H9 (cell line): ENCODE results near the gene C16orf87. TPM values are rescaled to one million over a fixed set of nuclear protein-coding genes. Genes with fewer than 3 reads are reported as not detected.

Experiments used
- DNase-seq: peaks from one replicate; pipeline ENCODE4 v3.0.0-alpha.2; 2017
- H2AFZ ChIP-seq: one replicate; pipeline ENCODE4 v1.6.1; 2013; ENCODE audit warnings: mild to moderate bottlenecking, low read length, control low read depth, moderate library complexity
- H2AK5ac ChIP-seq: 2 replicates; pipeline ENCODE4 v1.6.1; 2013; ENCODE audit warnings: low read length, control low read depth, mixed read lengths; ENCODE audit not compliant: insufficient read length
- H2BK120ac ChIP-seq: one replicate; pipeline ENCODE4 v1.6.1; 2013; ENCODE audit warnings: low read depth, mild to moderate bottlenecking, low read length, control low read depth, inconsistent platforms; ENCODE audit not compliant: poor library complexity, severe bottlenecking
- H2BK12ac ChIP-seq: 2 replicates; pipeline ENCODE4 v1.6.1; 2013; ENCODE audit warnings: low read length, control low read depth, mixed read lengths, low read depth; ENCODE audit not compliant: insufficient read length
- H2BK15ac ChIP-seq: 2 replicates; pipeline ENCODE4 v1.6.1; 2013; ENCODE audit warnings: low read depth, low read length, control low read depth
- H2BK20ac ChIP-seq: one replicate; pipeline ENCODE4 v1.6.1; 2013; ENCODE audit warnings: low read depth, mild to moderate bottlenecking, low read length, control low read depth, inconsistent platforms; ENCODE audit not compliant: poor library complexity, severe bottlenecking
- H2BK5ac ChIP-seq: 2 replicates; pipeline ENCODE4 v1.6.1; 2013; ENCODE audit warnings: low read length, control low read depth, mixed read lengths; ENCODE audit not compliant: insufficient read length
- H3K14ac ChIP-seq: 2 replicates; pipeline ENCODE4 v1.6.1; 2013; ENCODE audit warnings: low read length, control low read depth; ENCODE audit not compliant: insufficient read depth
- H3K18ac ChIP-seq: 2 replicates; pipeline ENCODE4 v1.6.1; 2013; ENCODE audit warnings: low read depth, mild to moderate bottlenecking, mixed read lengths, low read length, control low read depth; ENCODE audit not compliant: insufficient read length
- H3K23ac ChIP-seq: 2 replicates; pipeline ENCODE4 v1.6.1; 2013; ENCODE audit warnings: low read length, control low read depth, mixed read lengths, low read depth; ENCODE audit not compliant: insufficient read length
- H3K23me2 ChIP-seq: 2 replicates; pipeline ENCODE4 v1.6.1; 2013; ENCODE audit warnings: low read depth, mild to moderate bottlenecking, mixed read lengths, low read length, control low read depth; ENCODE audit not compliant: insufficient read length, poor library complexity, severe bottlenecking
- H3K27ac ChIP-seq: 2 replicates; pipeline ENCODE4 v1.5.1; 2013; ENCODE audit warnings: low read length, control low read depth, mixed read lengths, low read depth; ENCODE audit not compliant: insufficient read length
- H3K27me3 ChIP-seq: 2 replicates; pipeline ENCODE4 v1.6.1; 2013; ENCODE audit warnings: low read length, control low read depth, inconsistent platforms; ENCODE audit not compliant: insufficient read depth
- H3K4ac ChIP-seq: 2 replicates; pipeline ENCODE4 v1.6.1; 2013; ENCODE audit warnings: low read depth, mild to moderate bottlenecking, control low read depth, inconsistent platforms, low read length, moderate library complexity
- H3K4me1 ChIP-seq: 2 replicates; pipeline ENCODE4 v1.6.1; 2013; ENCODE audit warnings: low read length, control low read depth, inconsistent platforms; ENCODE audit not compliant: insufficient read depth
- H3K4me2 ChIP-seq: 2 replicates; pipeline ENCODE4 v1.6.1; 2013; ENCODE audit warnings: low read length, control low read depth, mixed read lengths; ENCODE audit not compliant: insufficient read length, insufficient read depth
- H3K56ac ChIP-seq: 2 replicates; pipeline ENCODE4 v1.6.1; 2013; ENCODE audit warnings: low read depth, mild to moderate bottlenecking, mixed read lengths, low read length, control low read depth; ENCODE audit not compliant: insufficient read length
- H3K79me1 ChIP-seq: 2 replicates; pipeline ENCODE4 v1.6.1; 2013; ENCODE audit warnings: low read depth, mild to moderate bottlenecking, moderate library complexity, low read length, control low read depth, inconsistent platforms; ENCODE audit not compliant: insufficient read depth, poor library complexity, severe bottlenecking
- H3K79me2 ChIP-seq: 2 replicates; pipeline ENCODE4 v1.6.1; 2013; ENCODE audit warnings: low read length, control low read depth, inconsistent platforms; ENCODE audit not compliant: insufficient read depth
- H3K9ac ChIP-seq: 2 replicates; pipeline ENCODE4 v1.6.1; 2013; ENCODE audit warnings: low read length, control low read depth, mixed read lengths; ENCODE audit not compliant: insufficient read length; ENCODE audit errors: extremely low read depth
- H3K9me3 ChIP-seq: one replicate; pipeline ENCODE4 v1.6.1; 2013; ENCODE audit warnings: low read depth, low read length, inconsistent platforms; ENCODE audit not compliant: control insufficient read depth
- H3T11ph ChIP-seq: one replicate; pipeline ENCODE4 v1.6.1; 2013; ENCODE audit warnings: mild to moderate bottlenecking, low read length, control low read depth, inconsistent platforms
- H4K20me1 ChIP-seq: one replicate; pipeline ENCODE4 v1.6.1; 2013; ENCODE audit not compliant: control insufficient read depth, insufficient read length, insufficient read depth
- H4K5ac ChIP-seq: 2 replicates; pipeline ENCODE4 v1.6.1; 2013; ENCODE audit warnings: low read depth, mild to moderate bottlenecking, mixed read lengths, low read length, control low read depth; ENCODE audit not compliant: insufficient read length
- H4K8ac ChIP-seq: replicated peaks from 2 replicates; pipeline ENCODE4 v1.6.1; 2013; ENCODE audit warnings: low read length, control low read depth, mixed read lengths, low read depth; ENCODE audit not compliant: insufficient read length
- H4K91ac ChIP-seq: 2 replicates; pipeline ENCODE4 v1.6.1; 2013; ENCODE audit warnings: low read depth, mild to moderate bottlenecking, moderate library complexity, mixed read lengths, low read length, control low read depth; ENCODE audit not compliant: insufficient read length
- H3K27ac Mint-ChIP-seq, 3 experiments: 2 replicates in 2 of 3; 3 replicates in 1 of 3; pipeline ENCODE4 v1.8.0; 2020 to 2021; ENCODE audit warnings: mixed read lengths in 3 of 3, mild to moderate bottlenecking in 1 of 3, moderate library complexity in 1 of 3
- H3K27me3 Mint-ChIP-seq: 2 replicates; pipeline ENCODE4 v1.8.0; 2021; ENCODE audit warnings: low read depth, mild to moderate bottlenecking, moderate library complexity, mixed read lengths
- H3K36me3 Mint-ChIP-seq, 3 experiments: 2 replicates in 2 of 3; 3 replicates in 1 of 3; pipeline ENCODE4 v1.8.0; 2020 to 2021; ENCODE audit warnings: low read depth in 3 of 3, mixed read lengths in 3 of 3; ENCODE audit not compliant: insufficient read depth in 1 of 3
- H3K4me1 Mint-ChIP-seq, 2 experiments: 2 replicates each; pipeline ENCODE4 v1.8.0; 2020; ENCODE audit warnings: mixed read lengths in 2 of 2
- H3K4me3 Mint-ChIP-seq, 2 experiments: 2 replicates in 1 of 2; 3 replicates in 1 of 2; pipeline ENCODE4 v1.8.0; 2020 to 2021; ENCODE audit warnings: mild to moderate bottlenecking in 2 of 2, mixed read lengths in 2 of 2, moderate library complexity in 1 of 2
- H3K9me3 Mint-ChIP-seq, 2 experiments: 2 replicates in 1 of 2; 3 replicates in 1 of 2; pipeline ENCODE4 v1.8.0; 2020; ENCODE audit warnings: mild to moderate bottlenecking in 2 of 2, mixed read lengths in 2 of 2, moderate library complexity in 1 of 2
- WGBS: extraction: QIAGEN DNeasy Blood & Tissue Kit; methylation state at CpG from one replicate; pipeline ENCODE4 v1.1.7; 2013; ENCODE audit warnings: missing lambda C conversion rate, low lambda C conversion rate, mixed read lengths; ENCODE audit not compliant: insufficient read length; ENCODE audit errors: extremely low coverage; 5-methylcytosine and 5-hydroxymethylcytosine counted together
- total RNA-seq: library from RNA; stranded (reverse); gene quantifications from 2 replicates; pipeline ENCODE4 v1.2.1, GENCODE V29; 2021
- TF ChIP-seq, protein P1 (sequence below): fragments of 200-600 bp; sonication (generic); conservative IDR thresholded peaks from 3 replicates; pipeline ENCODE4 v1.8.0; 2021; ENCODE audit warnings: antibody characterized with exemption, mild to moderate bottlenecking

The C16orf87 gene
- total RNA-seq, 1 experiment from 2014 or later = 16.7 TPM

- Histone ChIP-seq H4K91ac (no peak overlapping the region), H3K4ac (no peak overlapping the region), H3T11ph (no peak overlapping the region), H3K79me2 (no peaks in the 10 kb centered on the region), H4K8ac (no peak overlapping the region), H2BK5ac (no peak overlapping the region), H3K9me3 (no peaks in the 10 kb centered on the region), H2BK20ac (no peak overlapping the region), H3K14ac (no peak overlapping the region), H2BK12ac (no peak overlapping the region), H2BK15ac (no peak overlapping the region), H3K23ac (no peak overlapping the region), H3K27me3 (no peaks in the 10 kb centered on the region), H3K9ac (no peak overlapping the region), H3K79me1 (no peaks in the 10 kb centered on the region), H3K23me2 (no peaks in the 10 kb centered on the region), H3K4me1 (no peaks in the 10 kb centered on the region), H2AK5ac (no peak overlapping the region), H2AFZ (no peak overlapping the region), H2BK120ac (no peak overlapping the region), H4K20me1 (no peaks in the 10 kb centered on the region), H3K27ac (no peak overlapping the region), H3K56ac (no peak overlapping the region), H4K5ac (no peak overlapping the region), H3K4me2 (no peak overlapping the region), H3K18ac (no peak overlapping the region)
- no peak for DNase-seq
- H3K4me1 Mint-ChIP-seq = peaks cover 8 to 9% of the 10 kb centered on the region in 2 experiments
- H3K36me3 Mint-ChIP-seq = peaks cover 0 to 11% (median 3%) of the 10 kb centered on the region in 3 experiments; a peak in 3 of 7 replicates
- H3K4me3 Mint-ChIP-seq = no peak overlapping the region
- H3K27me3 Mint-ChIP-seq = no peaks in the 10 kb centered on the region
- no CpG with 5 or more reads among the region's 5 CpGs for WGBS
- peaks cover 13 to 14% of the 10 kb centered on the region in 2 experiments for H3K9me3 Mint-ChIP-seq
- H3K27ac Mint-ChIP-seq = no peak overlapping the region
- TF ChIP-seq, protein P1, sequence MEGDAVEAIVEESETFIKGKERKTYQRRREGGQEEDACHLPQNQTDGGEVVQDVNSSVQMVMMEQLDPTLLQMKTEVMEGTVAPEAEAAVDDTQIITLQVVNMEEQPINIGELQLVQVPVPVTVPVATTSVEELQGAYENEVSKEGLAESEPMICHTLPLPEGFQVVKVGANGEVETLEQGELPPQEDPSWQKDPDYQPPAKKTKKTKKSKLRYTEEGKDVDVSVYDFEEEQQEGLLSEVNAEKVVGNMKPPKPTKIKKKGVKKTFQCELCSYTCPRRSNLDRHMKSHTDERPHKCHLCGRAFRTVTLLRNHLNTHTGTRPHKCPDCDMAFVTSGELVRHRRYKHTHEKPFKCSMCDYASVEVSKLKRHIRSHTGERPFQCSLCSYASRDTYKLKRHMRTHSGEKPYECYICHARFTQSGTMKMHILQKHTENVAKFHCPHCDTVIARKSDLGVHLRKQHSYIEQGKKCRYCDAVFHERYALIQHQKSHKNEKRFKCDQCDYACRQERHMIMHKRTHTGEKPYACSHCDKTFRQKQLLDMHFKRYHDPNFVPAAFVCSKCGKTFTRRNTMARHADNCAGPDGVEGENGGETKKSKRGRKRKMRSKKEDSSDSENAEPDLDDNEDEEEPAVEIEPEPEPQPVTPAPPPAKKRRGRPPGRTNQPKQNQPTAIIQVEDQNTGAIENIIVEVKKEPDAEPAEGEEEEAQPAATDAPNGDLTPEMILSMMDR = no peak
Observed at GRCh38 chr16:46845952-46846351, 15.0 kb upstream of the C16orf87 start.
